ENCODE results near the gene RNF111. TPM values are rescaled to one million over a fixed set of nuclear protein-coding genes. Genes with fewer than 3 reads are reported as not detected.

Gene RNF111
- total RNA-seq, 1 donor, result 22.8 TPM

DNA sequence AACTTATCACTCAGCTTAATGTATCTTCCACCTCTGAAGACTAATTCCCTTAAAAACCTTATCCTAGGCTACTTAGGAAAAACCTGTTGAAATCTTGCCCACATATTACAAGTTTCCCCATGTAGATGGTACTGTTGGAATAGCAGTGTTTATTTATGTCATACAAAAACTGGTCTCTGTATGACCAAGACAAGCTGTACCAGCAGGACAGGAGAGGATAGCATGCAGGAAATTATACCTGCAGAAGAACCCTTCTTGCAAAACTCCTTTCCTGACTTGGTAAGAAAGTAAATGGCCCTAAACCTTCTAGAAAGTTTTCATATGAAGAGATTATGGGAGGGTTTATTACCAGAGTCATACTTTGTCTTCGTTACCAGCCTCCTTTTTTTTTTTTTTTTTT, 25.3 kb upstream of the RNF111 start:
- TF ChIP-seq, protein P1, sequence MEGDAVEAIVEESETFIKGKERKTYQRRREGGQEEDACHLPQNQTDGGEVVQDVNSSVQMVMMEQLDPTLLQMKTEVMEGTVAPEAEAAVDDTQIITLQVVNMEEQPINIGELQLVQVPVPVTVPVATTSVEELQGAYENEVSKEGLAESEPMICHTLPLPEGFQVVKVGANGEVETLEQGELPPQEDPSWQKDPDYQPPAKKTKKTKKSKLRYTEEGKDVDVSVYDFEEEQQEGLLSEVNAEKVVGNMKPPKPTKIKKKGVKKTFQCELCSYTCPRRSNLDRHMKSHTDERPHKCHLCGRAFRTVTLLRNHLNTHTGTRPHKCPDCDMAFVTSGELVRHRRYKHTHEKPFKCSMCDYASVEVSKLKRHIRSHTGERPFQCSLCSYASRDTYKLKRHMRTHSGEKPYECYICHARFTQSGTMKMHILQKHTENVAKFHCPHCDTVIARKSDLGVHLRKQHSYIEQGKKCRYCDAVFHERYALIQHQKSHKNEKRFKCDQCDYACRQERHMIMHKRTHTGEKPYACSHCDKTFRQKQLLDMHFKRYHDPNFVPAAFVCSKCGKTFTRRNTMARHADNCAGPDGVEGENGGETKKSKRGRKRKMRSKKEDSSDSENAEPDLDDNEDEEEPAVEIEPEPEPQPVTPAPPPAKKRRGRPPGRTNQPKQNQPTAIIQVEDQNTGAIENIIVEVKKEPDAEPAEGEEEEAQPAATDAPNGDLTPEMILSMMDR (IDR thresholded peaks at IDR 0.05; ENCODE audit: insufficient read depth, low read length), result no peak
- H3K4me3 ChIP-seq (ENCODE audit: low read depth, low read length), result no peak overlapping the region
- DNase-seq (ENCODE audit: low read depth), result no peak

DNA sequence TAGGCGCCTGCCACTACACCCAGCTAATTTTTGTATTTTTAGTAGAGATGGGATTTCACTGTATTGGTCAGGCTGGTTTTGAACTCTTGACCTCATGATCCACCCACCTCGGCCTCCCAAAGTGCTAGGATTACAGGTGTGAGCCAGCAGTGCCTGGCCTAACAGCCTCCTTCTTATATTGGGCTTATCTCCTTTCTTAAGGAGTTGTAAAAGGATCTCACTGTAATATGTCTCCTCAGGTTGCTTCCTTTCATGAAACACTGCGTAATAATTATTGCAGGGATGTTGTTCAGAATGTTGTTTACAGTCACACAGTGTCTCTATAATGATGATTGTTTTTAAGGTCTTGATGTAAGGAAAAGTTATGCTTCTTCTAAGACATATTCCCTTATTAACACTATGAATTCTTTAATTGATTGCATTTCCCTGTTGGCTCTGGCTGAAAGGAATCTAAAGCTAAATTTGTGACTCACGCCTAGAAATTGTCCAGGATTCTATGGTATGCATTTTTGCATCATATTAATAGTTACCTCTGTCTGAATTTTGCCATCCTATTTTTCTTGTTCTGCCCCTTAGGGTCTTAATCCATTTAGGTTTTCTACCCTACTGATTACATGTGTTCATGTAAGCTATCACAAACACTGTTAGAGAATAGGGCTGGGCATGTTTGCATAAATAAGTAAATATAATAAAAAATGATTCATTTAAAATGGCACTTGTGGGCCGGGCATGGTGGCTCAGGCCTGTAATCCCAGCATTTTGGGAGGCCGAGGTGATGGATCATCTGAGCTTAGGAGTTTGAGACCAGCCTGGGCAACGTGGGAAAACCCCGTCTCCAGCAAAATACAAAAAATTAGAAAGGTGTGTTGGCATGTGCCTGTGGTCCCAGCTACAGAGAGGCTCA, 24.5 kb upstream of the RNF111 start:
- DNase-seq (ENCODE audit: low read depth), result peak; percentile 22
- H3K4me3 ChIP-seq (ENCODE audit: low read depth, low read length), result no peak overlapping the region
- TF ChIP-seq, protein P1 (IDR thresholded peaks at IDR 0.05; ENCODE audit: insufficient read depth, low read length), result no peak

DNA sequence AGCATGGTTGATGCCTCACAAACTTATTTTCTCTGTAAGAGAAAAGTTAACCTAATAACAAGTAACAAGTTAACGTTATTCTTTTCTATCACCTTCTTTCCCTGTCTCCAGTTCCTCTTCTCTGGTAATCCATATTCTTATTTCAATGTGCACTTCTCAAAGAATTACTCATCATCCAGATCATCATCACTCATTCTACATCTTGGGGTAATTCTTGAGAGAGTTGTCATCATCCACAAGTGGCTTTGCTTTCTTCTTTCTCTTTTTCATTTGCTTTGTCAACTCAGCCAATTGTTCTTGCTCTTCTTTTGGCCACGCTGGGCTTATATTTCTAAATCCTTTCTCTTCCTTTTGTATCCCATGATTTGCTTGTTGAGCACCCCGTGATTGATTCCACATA, 20.8 kb upstream of the RNF111 start:
- TF ChIP-seq, protein P1 (IDR thresholded peaks at IDR 0.05; ENCODE audit: insufficient read depth, low read length), result no peak
- no peak overlapping the region for H3K4me3 ChIP-seq (ENCODE audit: low read depth, low read length)
- DNase-seq (ENCODE audit: low read depth), result no peak

DNA sequence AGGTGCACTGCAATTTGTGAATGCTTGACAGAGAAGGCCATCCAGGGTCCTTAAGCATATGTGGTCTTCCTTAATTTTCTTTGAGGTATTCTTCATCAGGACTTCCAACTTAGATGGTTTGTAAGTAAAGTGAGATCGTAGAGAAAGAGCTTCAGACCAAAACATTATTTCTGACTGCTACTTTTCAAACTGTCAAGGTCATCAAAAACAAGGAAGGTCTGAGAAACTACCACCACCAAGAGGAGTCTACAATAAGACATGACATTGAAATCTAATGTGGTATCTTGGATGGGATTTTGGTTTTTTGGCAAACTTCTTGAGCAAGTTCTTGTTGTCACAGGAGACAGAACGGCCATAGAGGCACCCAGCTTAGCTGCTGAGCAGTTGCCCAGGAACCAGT, 20.0 kb upstream of the RNF111 start:
- no peak for DNase-seq (ENCODE audit: low read depth)
- TF ChIP-seq, protein P1 (IDR thresholded peaks at IDR 0.05; ENCODE audit: insufficient read depth, low read length), result no peak
- H3K4me3 ChIP-seq (ENCODE audit: low read depth, low read length), result no peak overlapping the region

GRCh38 chr15:58977887-58978286, 9.6 kb upstream of the RNF111 start:
- TF ChIP-seq, protein P1 (IDR thresholded peaks at IDR 0.05; ENCODE audit: insufficient read depth, low read length), result no peak
- H3K4me3 ChIP-seq (ENCODE audit: low read depth, low read length), result no peak overlapping the region
- DNase-seq (ENCODE audit: low read depth), result no peak

DNA sequence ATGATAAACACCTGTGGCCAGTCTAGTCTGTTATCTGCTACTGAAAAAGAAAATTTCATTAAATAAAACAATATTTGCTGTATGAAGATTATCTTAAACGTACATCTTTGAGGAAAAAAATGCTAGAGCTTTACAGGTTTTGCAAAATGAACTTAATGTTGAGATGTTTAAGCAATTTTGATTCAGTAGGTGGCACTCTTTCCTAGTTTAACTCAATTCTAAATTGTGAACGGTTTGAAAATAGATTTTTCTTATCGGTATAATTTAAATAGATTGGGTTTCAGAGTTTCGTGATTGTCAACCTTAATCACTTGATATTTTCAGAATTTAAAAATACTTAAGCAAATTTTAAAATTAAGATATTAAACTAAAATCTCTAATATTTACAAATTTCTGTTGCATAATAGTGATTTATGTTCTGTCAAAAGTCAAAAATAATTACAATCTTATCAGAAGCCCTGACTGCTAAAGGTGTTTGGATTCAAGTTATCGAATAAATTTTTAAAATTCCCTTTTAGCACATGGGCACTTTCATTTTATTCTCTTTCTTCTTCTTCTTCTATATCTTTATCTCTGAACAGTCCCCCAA, 7.0 kb upstream of the RNF111 start:
- DNase-seq (ENCODE audit: low read depth), result peak; percentile 71
- no peak overlapping the region for H3K4me3 ChIP-seq (ENCODE audit: low read depth, low read length)
- TF ChIP-seq, protein P1 (IDR thresholded peaks at IDR 0.05; ENCODE audit: insufficient read depth, low read length), result peak; percentile 38
